Activated naive CD8-positive, alpha-beta T cell treated with anti-CD3 and anti-CD28 coated beads, Interleukin-2, amount 50 U/mL, for 16 hours (primary cell): ENCODE measurements around the gene EGFL7.

Source experiments
- DNase-seq: peaks from one replicate; pipeline ENCODE4 v3.0.0-alpha.2; 2020; ENCODE audit warnings: low read depth, low spot score

EGFL7 gene

DNA sequence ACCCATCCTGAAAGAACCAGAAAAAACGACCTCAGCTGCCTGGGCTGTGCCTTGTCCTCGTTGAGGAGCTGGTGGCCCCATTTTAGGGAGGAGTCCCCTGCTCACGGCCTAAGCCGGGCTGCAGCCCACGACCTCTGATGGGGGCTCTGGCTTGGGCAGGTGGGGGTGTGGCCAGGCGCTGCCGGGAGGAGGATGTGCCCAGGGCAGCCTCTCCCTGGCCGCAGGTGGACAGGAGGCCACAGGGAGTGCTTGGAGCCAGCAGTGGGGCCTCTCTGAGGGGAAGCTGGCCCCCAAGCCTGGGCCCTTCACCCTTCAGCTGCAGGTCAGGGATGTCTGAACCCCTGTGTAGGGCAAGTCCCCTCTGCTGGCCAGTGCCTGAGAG lies 52.2 kb downstream of the EGFL7 start:
- no peak for DNase-seq

DNA sequence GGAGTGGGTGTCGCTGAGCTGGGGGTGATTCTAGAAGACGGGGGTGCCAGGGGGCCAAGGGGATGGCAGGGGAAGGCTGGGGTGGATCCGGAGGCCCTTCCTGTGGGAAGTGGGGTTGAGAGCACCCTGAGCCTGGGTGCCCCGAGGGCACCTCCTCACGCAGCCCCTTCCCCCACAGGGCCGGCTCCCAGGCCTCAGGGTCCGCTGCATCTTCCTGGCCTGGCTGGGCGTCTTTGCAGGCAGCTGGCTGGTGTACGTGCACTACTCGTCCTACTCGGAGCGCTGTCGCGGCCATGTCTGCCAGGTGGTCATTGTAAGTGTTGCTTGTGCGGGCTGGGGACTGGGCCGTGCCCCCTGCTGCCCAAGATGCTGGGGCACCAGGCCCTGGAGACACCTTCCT lies 54.7 kb downstream of the EGFL7 start:
- DNase-seq: no peak

DNA sequence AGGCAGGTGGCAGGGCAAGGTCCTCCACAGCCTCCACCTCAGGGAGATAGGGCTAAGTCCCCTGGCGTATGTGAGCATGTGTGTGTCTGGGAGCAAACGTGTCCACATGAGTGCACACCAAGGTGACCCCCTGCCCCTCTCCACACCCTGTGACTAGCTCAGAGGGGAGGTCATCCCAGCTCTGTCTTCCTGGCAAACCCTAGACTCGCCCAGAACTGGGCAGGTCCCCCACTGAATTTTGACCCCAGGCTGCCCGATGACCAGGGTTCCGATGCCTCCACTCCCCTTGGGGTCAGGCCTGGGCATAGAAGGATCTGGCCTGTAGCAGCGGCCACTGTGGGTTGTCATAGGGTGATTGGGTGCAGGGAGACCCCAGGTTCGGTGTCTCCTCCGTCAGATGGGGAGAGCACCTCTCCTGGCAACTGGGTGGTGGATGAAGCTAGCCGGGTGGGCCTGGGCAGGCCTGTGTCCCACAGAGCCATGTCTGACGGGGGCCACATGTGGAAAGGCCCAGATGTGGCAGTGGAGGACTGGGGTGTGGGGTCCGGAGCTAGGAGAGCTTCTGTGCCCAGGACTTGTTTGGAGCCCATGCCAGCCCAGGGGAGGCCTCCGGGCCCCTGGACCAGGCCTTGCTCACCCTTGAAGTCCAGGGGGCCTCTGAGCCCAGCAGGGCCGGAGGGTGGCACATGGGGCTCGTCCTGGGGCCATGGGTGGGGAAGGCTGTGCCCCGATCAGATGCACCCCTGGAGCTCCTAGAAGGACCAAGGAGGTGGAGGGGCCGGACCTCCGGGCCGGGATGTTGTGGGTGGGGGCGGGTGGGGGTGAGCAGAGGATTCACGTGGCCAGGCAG lies 55.9 kb downstream of the EGFL7 start:
- no peak for DNase-seq

DNA sequence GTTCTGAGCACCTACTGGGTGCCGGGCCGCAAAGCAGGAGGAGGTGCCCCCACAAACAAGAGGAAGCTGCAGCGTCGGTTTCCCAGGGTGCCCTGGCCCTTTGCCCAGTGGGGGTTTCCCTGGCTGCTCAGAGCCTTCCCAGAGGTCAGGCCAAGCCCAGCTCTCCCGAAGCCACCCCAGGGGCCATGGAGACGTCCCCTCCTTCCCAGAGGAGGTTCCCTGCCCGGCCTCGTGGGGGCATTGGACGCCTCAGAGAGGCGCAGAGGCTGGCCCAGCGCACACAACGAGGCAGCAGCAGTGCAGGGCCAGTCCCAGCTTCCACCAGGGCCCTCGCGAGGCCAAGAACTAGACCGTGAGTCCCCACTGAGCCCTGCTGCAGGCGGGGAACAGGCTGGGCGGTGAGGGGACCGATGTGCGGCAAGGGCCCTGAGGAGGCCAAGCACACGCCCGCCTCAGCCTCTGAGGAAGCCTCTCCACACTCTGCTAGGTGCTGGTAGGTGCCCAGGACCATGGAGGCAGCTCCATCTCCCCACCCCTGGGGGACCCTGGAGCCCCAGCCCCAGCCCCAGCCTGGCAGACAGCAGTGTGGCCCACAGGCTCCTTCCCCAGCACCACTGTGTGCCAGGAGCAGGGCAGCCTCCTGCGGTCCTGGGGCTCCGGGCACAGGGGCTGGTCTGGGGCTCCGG lies 56.6 kb downstream of the EGFL7 start:
- DNase-seq: no peak

DNA sequence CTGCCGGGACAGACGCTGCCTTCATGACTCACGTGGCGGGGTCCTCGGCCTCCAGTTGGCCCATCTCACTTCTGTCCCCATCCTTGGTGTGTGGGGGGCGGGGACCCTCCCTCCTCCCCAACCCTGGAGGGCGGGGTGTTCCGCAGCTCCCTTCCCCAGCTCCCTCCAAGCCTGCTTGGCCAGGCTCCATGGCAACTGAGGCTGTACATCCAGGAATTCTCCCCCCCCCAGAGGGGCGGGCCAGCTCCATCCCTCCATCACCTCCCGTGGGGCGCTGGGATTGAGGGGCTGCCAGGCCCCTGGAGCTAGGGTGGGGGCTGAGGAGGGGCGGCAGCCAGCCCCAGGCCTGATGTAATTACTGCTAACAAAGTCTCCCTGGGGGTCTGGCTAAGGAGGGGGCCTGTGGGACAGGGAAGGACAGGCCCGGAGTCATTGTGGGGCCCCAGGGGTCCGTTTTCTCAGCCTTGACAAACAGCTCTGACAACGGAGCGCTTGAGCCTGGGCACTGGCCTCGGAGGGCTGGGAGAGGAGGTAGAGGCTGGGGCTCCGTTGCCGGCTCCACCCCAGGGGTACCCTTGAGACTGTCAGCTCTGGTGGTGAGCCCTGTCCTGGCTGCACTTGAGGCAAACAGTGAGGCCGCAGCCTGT lies 57.7 kb downstream of the EGFL7 start:
- no peak for DNase-seq

DNA sequence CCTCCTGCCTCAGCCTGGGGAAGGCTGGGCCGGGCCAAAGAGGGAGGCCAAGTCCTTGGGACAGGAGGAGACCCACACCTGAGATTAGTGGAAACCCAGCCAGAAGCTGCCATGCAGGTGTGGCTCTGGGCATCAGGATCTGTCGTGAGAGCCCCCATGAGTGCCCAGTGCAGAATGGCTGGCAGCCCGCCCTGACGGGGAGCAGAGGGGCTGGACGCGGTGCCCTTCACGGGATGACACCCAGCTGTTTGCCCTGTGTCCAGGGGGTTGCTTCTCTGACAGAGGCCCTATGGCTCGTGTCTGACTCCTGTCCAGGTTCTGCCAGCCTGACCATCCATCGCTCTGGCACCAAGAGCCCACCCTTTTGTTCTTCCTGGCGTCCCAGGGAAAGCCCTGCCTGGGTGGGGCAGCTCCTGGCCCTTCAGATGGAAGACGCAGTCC lies 58.2 kb downstream of the EGFL7 start:
- no peak for DNase-seq

DNA sequence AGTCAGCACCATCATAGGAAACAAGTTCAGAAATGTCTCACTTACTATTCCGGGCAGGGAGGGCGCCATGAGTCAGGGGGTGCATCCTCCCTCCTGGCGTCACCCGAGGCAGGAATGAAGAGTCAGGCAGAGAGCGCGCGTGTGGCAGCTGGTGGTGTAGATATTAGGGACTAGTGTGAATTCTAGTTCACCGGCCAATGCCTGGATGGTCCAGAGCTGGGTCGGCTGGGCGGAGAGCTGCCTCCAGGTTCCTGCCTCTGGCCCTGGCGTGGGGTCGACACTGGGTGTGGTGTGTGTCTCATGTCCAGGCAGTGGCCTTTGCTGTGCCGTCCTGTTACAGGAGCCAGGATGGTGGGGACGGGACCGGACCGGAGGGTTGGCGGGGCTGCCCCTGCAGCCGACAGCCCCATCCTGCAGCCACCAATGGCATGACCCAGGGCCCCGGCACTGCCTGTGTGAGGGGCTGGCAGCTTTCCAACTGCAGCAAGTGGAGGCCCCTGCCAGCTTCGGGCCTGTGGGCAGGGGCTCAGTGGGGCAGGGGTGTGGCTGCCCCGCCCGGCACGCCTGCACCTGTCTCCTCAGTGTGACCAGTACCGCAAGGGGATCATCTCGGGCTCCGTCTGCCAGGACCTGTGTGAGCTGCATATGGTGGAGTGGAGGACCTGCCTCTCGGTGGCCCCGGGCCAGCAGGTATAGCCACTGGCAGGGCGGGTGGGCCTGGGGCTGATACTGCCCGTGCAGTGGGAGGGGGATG lies 58.8 kb downstream of the EGFL7 start:
- DNase-seq: no peak
